Globus pallidus (tissue), 1 donor: ENCODE results near the gene LAMP5.

Experiments
- DNase-seq: peaks from one replicate; pipeline ENCODE4 v3.0.0-alpha.2; 2015; ENCODE audit warnings: low spot score

LAMP5 gene

DNA sequence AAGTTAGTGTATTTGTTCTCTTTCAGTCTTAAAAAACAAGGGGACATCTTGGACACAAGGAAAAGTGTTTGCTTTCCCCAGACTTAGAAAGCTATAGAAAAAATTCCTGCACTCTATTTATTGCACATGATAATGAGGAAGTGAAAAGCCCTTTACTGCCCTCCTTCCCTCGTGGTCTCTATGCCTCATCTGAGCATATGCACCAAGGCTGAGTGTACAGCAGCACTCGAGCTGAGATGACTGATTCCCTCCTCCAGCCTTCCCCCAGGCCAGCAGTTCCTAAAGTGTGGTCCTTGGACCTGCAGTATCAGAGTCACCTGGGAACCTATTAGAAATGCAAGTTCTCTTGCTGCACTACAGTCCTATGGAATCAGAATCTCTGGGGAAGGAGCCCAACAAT, 14.3 kb upstream of the LAMP5 start:
- DNase-seq, result peak; percentile 31

DNA sequence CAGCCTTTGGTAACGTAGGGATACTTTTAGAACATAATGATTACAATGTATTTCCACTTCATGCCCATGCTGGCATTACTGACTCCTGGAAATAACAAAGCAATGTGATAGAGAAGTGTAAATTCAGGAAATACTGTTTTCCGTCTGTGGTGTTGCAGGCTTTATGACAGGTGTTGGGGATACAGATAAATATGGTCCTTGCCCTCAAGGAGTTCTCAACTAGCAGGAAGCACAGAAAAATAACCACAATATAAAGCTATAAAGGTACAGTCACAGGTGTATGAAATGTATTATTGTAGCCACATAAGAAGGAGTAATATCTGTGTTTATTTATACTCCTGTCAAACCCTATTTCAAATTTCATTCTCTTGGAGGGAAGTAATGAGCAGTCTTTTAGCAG, 12.9 kb upstream of the LAMP5 start:
- DNase-seq, result no peak

DNA sequence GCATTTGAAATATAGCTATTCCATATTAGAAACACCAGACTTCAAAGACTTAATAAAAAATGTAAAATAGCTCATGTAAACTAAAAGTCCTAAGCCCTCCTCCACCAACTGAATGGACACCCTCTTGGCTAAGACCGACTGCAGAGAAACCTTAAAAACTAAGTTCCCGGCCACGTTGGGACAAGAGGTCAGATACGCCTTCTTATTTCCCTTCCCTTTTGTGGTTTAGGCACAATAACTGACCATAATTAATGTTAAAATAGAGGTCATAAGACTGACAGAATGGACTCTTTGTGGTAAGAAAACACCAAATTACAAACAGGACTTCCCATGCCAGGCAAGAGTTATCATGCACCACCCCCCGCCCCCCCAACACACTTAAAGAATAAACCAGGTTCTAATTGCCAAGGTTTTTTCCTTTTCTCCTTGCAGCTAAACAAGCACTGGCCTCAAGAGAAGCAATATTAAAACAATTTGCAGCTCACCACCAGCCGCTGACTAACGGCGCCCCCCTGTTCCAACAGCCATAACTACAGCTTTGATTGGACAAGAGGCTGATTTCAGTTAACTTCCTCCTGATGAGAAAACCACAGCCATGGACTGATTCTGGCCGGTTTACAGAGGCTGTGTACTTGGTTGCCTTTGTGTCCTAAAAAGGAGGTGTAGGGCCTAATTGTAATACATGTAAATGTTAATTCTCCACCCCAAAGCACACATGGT, 10.7 kb upstream of the LAMP5 start:
- DNase-seq, result no peak

DNA sequence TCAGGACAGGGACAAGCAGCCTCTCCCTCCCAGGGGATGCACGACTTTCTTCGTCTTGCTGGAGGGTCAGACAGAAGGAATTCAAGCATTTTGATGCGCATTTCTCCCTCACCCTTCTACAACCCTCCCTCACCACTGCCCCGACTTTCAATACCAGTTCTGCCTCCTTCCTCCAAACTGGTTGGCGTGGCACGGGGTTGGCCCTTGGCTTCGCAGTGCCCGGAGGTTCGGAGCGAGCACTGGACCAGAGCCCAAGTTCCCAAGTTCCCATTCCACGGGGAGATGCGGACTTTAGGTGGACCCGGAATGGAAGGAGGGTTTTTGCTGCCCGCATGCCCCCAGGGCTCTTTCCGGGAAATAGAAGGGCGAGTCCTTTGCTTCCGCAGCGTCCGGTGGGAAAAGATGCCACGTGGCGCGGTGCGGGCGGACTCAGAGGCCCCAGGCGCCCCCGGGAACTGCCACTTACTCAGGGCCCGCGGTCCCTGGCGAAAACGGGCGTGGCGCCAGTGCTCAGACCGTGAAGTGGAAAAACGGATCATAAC, 8.0 kb upstream of the LAMP5 start:
- DNase-seq, result no peak

DNA sequence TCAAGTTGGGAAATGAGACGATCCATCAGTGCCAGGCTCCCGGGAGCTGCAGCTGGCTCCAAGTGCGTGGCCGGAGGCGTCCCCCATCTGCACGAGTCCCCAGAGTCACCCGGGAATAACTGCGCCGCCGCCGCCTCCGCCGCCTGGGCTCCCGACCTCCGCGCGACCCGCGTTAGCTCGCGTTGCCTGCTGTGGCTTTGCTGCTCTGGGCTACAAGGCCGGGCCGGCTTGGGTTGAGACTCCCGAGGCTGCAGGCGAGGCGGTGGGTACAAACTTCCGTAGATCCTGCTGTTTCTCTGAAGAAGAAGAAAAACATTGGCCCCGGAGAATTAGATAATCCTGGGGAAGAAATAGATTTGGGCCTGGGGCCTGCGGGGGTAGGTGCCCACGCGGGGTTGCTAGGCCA, 7.4 kb upstream of the LAMP5 start:
- no peak for DNase-seq

DNA sequence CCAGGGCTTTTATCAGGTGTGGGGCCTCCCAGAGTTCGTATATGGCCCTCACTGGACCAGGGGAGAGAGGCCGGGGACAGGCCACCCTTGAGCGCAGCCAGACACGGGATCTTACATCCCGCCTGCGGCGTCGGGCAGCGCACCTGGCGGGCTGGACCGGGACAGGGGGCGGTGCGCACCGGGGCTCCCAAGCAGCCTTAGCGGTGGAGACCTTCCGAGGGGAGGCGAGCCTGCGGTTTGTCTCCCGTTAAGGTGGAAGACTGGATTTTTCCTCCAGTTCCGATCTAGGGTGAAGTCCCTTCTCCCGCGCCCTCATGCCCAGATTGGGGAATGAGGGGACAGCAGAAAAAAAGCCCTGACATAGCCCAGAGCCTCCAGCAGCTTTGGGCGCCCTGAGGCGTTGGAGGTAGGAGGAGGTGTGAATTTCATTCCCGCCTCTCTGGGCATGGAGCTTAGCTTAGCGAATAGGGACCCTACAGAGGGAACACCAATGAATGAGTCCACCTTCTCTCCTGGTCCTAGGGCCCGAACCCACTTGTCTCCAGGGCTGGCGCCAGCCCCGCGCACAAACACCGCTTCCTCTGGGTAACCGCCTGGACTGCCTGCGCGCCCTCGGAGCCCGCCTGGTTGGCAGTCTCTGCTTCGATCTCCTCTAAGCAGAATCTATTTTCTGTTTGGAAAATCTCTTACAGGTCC, 6.7 kb upstream of the LAMP5 start:
- no peak for DNase-seq

DNA sequence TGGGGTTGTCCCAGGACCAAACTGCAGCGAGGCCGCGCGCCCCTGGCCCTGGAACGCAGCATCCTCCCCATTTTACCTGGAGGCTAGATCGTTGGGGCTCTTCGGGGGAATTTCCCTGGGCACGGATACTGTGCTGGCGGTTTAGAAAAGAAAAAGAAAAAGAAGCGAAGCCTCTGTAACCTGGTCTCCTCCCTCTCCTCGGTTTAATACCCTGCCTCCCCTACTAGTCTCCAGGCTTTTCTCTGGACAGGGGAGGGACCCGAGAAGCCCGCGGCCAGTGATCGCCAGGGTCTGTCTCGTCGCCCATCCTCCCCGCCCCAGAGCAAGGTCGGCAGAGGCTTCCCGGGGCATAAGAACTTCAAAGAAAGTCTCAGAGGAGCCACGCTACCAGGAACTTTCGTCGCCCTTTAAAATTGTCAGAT, 6.1 kb upstream of the LAMP5 start:
- DNase-seq, result no peak

DNA sequence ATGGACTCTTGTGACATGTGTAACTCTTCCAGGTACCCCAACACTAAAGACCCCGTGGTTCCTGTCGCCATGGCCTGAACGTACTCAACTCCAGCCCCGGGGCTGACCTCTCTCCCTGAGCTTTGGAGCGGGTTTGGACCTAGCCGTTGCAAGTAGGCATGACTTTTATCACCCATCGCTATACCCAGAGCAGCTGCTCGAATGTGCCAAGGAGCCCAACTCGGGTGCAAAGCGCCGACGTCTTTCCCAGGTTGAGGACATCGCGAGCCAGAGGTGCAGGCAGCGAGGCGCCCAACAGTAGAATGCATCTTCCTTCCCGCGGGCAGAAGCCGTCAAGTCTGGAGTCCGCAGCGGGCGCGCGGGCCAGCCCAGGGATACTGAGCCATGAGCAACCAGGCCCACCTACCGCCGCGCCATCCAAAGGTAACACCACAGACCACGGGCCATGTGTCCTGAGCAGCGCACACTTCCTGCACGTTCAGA, 5.7 kb upstream of the LAMP5 start:
- no peak for DNase-seq

DNA sequence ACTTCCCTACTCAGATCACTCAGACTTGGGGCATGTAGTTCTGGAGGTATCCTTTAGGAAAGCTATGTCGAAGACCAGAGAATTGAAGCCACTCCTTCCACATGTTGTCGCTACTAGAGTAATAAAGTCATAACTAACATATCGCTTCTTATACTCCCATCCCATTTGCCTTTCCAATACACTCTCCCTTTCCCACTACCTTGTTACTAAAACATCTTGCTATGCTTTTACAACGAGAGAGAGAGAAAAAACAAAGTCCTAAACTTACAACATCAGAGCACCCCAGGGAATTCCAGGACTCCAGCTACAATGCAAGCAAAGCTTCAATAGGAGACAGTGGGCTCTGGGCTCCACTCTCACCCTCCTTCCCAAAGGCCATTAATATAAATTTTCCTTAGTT, 5.1 kb upstream of the LAMP5 start:
- no peak for DNase-seq

DNA sequence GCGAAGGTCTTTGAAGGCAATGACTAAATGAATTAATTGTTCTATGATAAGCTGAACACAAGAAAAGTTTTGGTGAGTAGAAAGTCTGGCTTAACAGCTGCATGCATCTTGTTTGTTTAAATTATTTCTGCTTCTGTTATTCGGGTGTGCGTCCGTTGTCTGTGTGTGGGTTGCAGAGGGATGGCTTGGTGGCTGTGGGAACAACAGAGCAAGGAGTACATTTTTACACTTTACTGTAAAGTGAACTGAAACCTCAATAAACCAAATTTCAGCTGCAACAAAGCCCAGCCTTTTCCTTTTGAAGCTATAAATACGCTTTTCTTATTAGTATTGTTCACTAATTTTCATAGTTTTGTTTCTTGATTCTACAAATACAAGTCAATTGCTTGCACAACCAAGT, 3.5 kb upstream of the LAMP5 start:
- DNase-seq, result no peak

DNA sequence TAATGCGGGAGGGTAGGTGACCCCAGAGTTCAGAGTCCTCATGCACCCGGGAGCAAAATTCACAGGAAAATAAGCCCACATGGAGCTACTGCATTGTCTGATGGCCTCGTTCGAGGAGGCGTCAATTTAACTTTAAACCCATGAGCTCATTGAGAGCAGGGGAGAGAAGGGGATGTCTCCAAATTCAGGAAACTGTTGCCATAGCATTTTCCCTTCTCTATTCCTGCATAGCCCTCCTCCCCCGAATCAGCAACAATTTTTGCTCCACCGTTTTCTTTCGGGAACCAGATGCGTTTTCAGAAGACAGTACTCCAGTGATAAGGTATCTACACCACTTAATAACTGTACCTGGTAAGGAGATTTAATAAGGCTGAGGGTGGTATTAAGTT, 324 bp upstream of the LAMP5 start:
- no peak for DNase-seq

DNA sequence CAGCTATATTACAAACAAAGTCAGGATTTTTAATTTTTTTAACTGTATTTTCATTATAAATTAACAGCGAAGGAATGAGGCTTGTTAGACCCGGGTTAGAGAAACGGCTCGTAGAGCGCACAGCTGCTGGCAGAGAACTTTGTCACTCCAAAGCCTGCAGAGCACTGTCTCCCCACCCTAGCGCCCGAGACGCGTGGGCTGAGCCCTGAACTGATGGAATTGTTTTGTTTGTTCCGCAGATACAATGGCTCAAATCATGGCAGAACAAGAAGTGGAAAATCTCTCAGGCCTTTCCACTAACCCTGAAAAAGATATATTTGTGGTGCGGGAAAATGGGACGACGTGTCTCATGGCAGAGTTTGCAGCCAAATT, 810 bp downstream of the LAMP5 start:
- no peak for DNase-seq

DNA sequence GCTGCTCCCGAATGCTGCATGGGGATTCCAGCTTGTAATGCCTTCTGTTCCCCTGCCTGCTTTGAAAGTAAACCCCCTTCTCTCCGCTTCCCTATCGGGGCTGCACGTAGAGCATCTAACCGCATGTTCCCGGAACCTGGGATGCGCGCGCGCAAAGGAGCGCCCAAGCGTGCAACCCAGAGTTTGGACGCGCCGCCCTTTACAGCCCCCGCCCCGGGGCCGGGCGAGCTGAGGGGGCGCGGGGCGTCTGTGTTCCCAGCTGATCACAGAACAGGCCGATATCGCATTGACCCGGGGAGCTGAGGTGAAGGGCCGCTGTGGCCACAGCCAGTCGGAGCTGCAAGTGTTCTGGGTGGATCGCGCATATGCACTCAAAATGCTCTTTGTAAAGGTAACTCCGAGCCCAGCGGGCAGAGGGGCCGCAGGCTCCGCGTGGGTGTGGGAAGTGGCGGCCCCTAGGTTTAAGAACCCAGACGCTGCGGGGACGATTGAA, 1.4 kb downstream of the LAMP5 start:
- no peak for DNase-seq

DNA sequence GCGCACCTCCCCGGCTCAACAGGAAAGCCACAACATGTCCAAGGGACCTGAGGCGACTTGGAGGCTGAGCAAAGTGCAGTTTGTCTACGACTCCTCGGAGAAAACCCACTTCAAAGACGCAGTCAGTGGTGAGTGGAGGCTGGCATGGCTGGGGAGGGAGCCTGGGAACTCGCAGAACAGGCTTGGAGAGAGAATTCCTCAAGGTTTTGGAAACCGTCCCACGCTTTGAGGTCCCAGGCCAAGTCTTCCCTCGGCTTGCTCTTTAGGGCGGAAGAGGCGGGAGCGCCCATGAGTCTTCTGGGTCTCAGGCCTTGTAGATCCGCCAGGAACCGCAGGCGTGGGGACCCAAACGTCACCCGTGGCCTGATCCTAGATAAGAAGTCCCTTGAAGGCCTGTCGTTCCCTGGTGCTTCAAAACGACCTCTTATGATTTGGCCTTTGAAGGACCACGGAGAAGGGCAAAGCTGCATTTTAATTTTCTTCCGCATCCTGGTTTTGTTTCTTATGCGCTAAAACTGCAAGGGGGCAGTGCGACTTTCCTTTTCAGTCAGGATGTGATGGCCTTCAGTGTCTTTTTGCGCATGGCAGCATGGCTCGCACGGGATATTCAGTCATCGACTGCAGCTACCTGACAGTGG, 2.0 kb downstream of the LAMP5 start:
- DNase-seq, result no peak

DNA sequence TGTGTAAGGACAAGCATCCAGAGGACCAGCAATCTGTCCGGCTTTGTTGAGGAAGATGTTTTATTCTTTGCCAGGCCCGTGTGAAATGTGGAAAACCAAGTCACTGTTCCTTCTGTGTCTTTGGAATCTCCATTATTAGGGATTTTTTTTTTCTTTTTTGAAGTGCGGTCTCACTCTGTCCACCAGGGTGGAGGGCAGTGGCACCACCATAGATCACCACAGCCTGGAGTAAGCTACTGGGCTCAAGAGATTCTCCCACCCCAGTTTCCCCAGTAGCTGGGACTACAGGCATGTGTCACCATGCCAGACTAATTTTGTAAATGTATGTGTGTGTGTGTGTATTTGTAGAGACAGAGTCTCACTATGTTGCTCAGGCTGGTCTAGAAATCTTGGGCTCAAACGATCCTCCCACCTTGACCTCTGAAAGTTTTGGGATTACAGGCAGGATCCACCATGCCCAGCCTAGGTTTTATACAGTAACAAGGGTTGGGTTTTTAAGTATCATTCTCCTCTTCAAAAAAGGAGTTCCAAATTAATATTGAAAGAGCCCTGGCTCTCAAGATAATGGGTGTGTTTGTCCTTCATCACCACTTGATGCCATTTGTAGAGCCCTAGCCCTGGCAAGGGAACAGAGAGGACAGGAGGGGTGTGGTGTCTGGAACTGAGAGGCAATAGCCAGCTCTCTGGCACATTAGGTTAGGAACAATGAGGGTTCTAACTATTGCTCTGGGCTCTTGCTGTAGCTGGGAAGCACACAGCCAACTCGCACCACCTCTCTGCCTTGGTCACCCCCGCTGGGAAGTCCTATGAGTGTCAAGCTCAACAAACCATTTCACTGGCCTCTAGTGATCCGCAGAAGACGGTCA, 3.1 kb downstream of the LAMP5 start:
- DNase-seq, result no peak

DNA sequence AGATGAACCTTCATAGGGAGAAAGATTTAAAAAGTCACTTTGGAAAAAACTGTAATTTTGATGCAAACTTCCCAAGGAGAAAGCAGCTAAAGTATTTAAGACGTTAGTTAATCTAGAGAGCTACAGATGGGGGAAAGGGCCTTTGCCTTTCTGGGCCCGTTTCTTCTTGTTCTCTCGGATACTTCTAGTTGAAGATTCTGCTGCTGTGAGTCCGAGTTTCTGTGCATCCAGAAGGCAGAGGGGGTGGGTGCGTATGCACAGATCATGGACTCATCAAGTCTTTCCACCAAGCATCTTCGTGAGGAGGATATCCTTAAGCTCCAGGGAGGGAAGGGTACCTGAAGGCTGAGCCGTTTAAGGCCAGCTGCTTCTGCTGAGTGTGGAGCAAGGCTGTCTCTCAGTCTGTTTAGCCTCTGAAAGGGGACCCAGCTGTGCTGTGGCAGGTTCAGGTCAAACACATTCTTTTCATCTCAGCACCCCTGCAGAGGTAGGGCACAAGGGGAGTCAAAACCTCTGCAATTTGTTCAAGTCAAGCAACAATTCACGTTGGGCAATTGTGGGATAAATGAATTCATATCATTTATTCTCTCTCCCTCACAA, 4.3 kb downstream of the LAMP5 start:
- no peak for DNase-seq

DNA sequence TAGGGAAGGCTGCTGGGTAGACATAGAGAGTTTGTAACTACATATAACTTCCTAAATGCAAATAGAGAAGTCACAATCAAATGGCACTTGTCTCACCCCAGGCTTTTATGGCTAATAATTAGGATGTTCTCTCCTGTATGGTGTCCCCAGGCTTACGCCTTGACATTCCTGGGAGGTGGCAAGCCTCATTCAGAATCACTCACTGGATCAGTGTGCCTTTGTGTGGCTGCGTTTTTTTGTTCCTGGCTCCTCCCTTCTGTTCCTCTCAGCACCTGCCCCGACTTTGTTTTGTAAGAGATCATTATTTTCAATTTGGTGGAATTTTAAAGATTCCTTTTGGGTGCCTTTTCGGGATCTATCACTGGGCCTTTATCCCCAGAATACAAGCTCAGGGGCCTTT, 5.7 kb downstream of the LAMP5 start:
- no peak for DNase-seq

DNA sequence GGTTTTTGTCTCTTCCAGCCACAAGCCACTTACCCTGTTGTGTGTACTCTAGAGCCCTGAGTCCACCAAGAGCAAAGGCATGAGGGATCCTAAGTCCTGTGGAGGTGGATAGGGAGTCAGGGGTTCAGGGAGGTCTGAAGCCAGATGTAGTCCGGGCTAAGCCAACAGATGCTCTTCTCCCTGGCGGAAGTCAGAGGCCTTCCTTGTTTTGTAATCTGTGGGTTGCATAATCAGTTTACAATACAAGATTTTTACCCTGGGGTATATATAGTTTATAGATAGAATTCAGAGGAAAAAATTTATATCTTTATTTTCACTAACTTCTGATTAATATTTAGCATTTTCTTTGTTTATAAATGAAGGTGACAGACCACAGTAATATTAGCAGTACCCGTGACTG, 9.2 kb downstream of the LAMP5 start:
- no peak for DNase-seq

DNA sequence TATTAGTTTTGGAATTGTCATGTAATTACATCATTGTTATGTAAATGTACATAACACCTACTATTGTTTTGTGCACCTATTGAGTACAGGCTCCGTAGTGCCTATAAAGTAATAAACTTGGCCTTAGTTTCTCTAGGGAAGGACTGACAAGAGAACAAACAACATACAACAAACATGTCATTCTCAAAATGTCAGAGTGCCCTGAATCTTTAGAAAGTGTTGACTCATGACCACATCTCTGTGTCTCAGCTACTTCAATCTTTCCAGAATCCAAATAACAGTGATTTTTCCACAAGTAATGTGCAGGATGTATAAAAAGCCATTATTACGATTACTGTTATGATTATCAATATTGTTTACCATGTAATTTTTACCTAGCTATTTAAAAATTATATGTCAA, 17.2 kb downstream of the LAMP5 start:
- DNase-seq, result no peak

DNA sequence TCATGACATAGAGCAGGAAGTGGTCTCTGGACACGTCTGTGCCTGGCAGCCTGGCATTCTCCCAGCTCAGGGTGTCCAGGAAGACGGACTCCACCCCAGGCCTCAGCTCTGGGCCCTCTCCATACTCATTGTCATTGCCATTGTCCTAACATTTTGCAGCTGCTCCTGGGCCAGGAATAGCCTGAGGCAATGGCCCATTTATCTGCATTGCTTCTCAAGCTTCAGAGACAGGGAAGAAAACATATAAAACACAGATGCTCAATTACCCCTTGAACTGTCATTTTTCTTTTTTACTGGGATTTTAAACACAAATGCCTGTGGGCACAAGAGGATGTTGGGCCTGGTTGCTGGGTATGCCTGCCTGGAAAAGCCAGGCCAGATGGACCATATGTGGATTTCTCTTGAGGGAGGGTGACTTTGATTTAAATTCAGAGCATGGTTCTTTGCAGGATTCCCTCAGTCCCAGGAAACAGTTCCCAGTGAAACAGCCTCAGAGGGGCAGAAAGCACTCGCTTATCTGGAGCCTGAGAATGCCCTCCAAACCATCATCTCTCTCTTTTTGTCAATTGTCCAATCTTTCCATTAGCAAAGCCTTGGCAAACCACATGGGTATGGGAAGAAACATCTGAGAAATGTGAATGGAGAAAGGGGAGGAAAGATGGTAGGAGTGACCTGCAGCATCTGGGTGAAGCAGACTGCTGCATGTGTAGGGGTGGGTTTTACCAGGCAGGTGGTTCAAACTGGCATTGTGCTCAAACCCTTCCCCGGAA, 17.9 kb downstream of the LAMP5 start:
- no peak for DNase-seq

DNA sequence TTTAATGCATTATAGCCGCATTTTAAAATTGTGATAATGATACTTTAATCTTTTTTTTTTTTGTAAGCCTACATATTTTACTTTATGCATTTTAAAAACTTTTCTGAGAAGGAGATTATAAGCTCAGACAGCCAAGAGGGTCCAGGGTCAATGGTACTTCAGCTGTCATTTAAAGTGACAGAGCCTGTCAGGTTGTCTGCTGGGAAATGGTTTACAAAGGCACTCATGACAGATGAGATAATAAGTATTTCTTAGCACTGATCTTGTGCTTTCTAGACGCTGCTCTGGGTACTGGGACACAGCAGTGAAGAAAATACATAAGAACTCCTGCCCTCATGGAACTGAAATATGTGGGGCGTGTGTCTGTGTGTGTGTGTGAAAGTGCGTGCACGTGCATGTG, 19.6 kb downstream of the LAMP5 start:
- no peak for DNase-seq
